ENCODE measurements around the gene SLC35F2.
"Not testable (repeated sequence)": the region's sequence is repeated elsewhere in the genome, so short reads cannot be mapped to it uniquely, and the experiment has no call there.

The SLC35F2 gene

DNA sequence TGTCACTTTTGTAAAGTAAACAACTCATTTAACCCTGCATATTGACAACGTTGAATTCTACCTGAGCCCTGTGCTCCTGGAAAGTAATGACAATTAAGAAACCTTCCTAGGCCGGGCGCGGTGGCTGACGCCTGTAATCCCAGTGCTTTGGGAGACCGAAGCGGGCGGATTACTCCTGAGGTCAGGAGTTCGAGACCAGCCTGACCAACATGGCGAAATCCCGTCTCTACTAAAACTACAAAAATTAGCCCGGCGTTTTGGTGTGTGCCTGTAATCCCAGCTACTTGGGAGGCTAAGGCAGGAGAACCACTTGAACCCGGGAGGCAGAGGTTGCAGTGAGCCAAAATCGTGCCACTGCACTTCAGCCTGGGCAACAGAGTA is 1.6 kb upstream of the SLC35F2 start:
- Histone ChIP-seq H3K79me1 (ENCODE audit: low read length) (peaks cover 13% of the 10 kb centered on the region), H3K79me2 (ENCODE audit: control insufficient read depth, insufficient read depth, low read length, poor library complexity) (peaks cover 15% of the 10 kb centered on the region)
- H3K9me3 ChIP-seq (ENCODE audit: insufficient read depth, low read depth, low read length); H3K27me3 ChIP-seq (ENCODE audit: insufficient read depth, low read length); H2AK5ac ChIP-seq (ENCODE audit: low read length); H2BK12ac ChIP-seq (ENCODE audit: low read length); H4K91ac ChIP-seq (ENCODE audit: low read depth, low read length); H3K14ac ChIP-seq (ENCODE audit: low read length); H3K27ac ChIP-seq (ENCODE audit: low read depth, low read length); DNase-seq; H2BK5ac ChIP-seq (ENCODE audit: low read depth, low read length, poor library complexity); H3K23ac ChIP-seq (ENCODE audit: low read length); H3K4me3 ChIP-seq (ENCODE audit: low read depth, low read length); H2AFZ ChIP-seq (ENCODE audit: insufficient read depth, low read length, poor library complexity); H3K4me2 ChIP-seq (ENCODE audit: low read length); H3K18ac ChIP-seq (ENCODE audit: low read length); H4K12ac ChIP-seq (ENCODE audit: low read depth, low read length); H3K4me1 ChIP-seq (ENCODE audit: control insufficient read depth in 1 of 2, insufficient read depth in 2 of 2, low read length in 2 of 2); H3K36me3 ChIP-seq (ENCODE audit: control insufficient read depth in 1 of 2, insufficient read depth in 2 of 2, low read length in 2 of 2); H4K8ac ChIP-seq (ENCODE audit: low read depth, low read length); H2BK120ac ChIP-seq (ENCODE audit: insufficient read depth, low read length, poor library complexity); H3K4ac ChIP-seq (ENCODE audit: low read depth, low read length); H3K9ac ChIP-seq (ENCODE audit: low read length): not testable (repeated sequence)
- no CpG with 5 or more reads among the region's 15 CpGs for WGBS (ENCODE audit: extremely low coverage, insufficient coverage, insufficient read length)

DNA sequence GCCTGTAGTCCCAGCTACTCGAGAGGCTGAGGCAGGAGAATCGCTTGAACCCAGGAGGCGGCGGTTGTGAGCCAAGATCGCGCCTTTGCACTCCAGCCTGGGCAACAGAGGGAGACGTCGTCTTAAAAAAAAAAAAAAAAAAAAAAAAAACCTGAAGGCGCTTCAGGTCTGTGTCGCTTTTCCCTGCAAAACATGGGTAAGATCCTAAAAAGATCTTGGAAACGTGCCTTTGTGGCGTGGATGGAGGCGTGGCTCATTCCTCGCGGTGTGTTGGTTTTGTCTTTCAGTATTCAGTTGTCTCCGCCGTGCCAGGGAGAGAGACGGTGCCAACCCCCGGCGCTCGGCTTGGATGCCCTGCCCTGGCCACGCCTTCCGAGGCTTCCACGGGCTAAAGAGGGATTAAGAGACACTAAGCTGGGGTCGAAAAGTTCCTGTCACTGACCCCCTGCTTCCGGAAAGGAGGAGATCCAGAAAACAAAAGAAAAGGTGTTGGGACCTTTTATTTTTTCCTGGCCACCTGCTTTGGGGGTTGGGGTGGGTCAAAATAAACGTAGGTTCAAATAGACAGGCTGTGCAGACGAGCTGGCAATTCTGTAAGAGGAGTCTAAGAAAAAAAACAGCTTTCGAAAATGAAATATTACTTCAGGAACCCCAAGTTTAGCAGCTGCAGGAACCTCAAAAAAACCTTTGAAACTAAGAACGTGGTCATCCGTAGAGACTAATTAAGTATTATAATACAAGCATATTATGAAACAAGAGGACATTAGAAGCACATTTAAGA is 1.1 kb upstream of the SLC35F2 start:
- no peak overlapping the region for H3K27ac ChIP-seq (ENCODE audit: low read depth, low read length)
- H3K14ac ChIP-seq (ENCODE audit: low read length) = peak overlapping the region; percentile 53
- H3K36me3 ChIP-seq (ENCODE audit: control insufficient read depth in 1 of 2, insufficient read depth in 2 of 2, low read length in 2 of 2) = no peaks in the 10 kb centered on the region
- H3K4me1 ChIP-seq (ENCODE audit: control insufficient read depth in 1 of 2, insufficient read depth in 2 of 2, low read length in 2 of 2) = peaks cover 0 to 2% of the 10 kb centered on the region in 2 experiments
- H3K9me3 ChIP-seq (ENCODE audit: insufficient read depth, low read depth, low read length) = no peaks in the 10 kb centered on the region
- peaks cover 13% of the 10 kb centered on the region for H3K79me1 ChIP-seq (ENCODE audit: low read length)
- H4K91ac ChIP-seq (ENCODE audit: low read depth, low read length) = peak overlapping the region; percentile 26
- H4K8ac ChIP-seq (ENCODE audit: low read depth, low read length) = peak overlapping the region; percentile 74
- no peak overlapping the region for H3K23ac ChIP-seq (ENCODE audit: low read length)
- peak overlapping the region; percentile 46 for H3K4ac ChIP-seq (ENCODE audit: low read depth, low read length)
- H3K18ac ChIP-seq (ENCODE audit: low read length) = peak overlapping the region; percentile 33
- H4K12ac ChIP-seq (ENCODE audit: low read depth, low read length) = peak overlapping the region; percentile 77
- H3K4me3 ChIP-seq (ENCODE audit: low read depth, low read length) = peak overlapping the region; percentile 68
- peak overlapping the region; percentile 46 for H2BK12ac ChIP-seq (ENCODE audit: low read length)
- H3K79me2 ChIP-seq (ENCODE audit: control insufficient read depth, insufficient read depth, low read length, poor library complexity) = peaks cover 15% of the 10 kb centered on the region
- H3K27me3 ChIP-seq (ENCODE audit: insufficient read depth, low read length) = no peaks in the 10 kb centered on the region
- peak overlapping the region; percentile 73 for H3K4me2 ChIP-seq (ENCODE audit: low read length)
- H2AFZ ChIP-seq (ENCODE audit: insufficient read depth, low read length, poor library complexity) = peak overlapping the region; percentile 85
- H2BK5ac ChIP-seq (ENCODE audit: low read depth, low read length, poor library complexity) = peak overlapping the region; percentile 57
- no peak overlapping the region for H2AK5ac ChIP-seq (ENCODE audit: low read length)
- DNase-seq = peak in 1 of 2 donors; percentile 38
- H3K9ac ChIP-seq (ENCODE audit: low read length) = no peak overlapping the region
- WGBS (ENCODE audit: extremely low coverage, insufficient coverage, insufficient read length) = no CpG with 5 or more reads among the region's 31 CpGs
- peak overlapping the region; percentile 75 for H2BK120ac ChIP-seq (ENCODE audit: insufficient read depth, low read length, poor library complexity)

GRCh38 chr11:107857550-107858216 is 904 bp downstream of the SLC35F2 start:
- H3K79me2 ChIP-seq (ENCODE audit: control insufficient read depth, insufficient read depth, low read length, poor library complexity) = peaks cover 19% of the 10 kb centered on the region
- peak overlapping the region; percentile 58 for H2BK5ac ChIP-seq (ENCODE audit: low read depth, low read length, poor library complexity)
- H3K4ac ChIP-seq (ENCODE audit: low read depth, low read length) = peak overlapping the region; percentile 96
- peak overlapping the region; percentile 91 for H3K9ac ChIP-seq (ENCODE audit: low read length)
- peak overlapping the region; percentile 94 for H3K4me3 ChIP-seq (ENCODE audit: low read depth, low read length)
- H3K9me3 ChIP-seq (ENCODE audit: insufficient read depth, low read depth, low read length) = no peaks in the 10 kb centered on the region
- peak overlapping the region; percentile 96 for H4K91ac ChIP-seq (ENCODE audit: low read depth, low read length)
- H3K36me3 ChIP-seq (ENCODE audit: control insufficient read depth in 1 of 2, insufficient read depth in 2 of 2, low read length in 2 of 2) = no peaks in the 10 kb centered on the region
- H3K4me2 ChIP-seq (ENCODE audit: low read length) = peak overlapping the region; percentile 73
- peak overlapping the region; percentile 94 for H3K14ac ChIP-seq (ENCODE audit: low read length)
- no CpG with 5 or more reads among the region's 16 CpGs for WGBS (ENCODE audit: extremely low coverage, insufficient coverage, insufficient read length)
- no peak overlapping the region for H2AK5ac ChIP-seq (ENCODE audit: low read length)
- peak overlapping the region; percentile 73 for H4K8ac ChIP-seq (ENCODE audit: low read depth, low read length)
- H2BK120ac ChIP-seq (ENCODE audit: insufficient read depth, low read length, poor library complexity) = peak overlapping the region; percentile 61
- H4K12ac ChIP-seq (ENCODE audit: low read depth, low read length) = peak overlapping the region; percentile 65
- H3K27me3 ChIP-seq (ENCODE audit: insufficient read depth, low read length) = no peaks in the 10 kb centered on the region
- DNase-seq = peak in 1 of 2 donors; percentile 17
- peaks cover 2% of the 10 kb centered on the region in 2 experiments for H3K4me1 ChIP-seq (ENCODE audit: control insufficient read depth in 1 of 2, insufficient read depth in 2 of 2, low read length in 2 of 2)
- H3K27ac ChIP-seq (ENCODE audit: low read depth, low read length) = peak overlapping the region; percentile 86
- H3K18ac ChIP-seq (ENCODE audit: low read length) = peak overlapping the region; percentile 80
- no peak overlapping the region for H2BK12ac ChIP-seq (ENCODE audit: low read length)
- H3K79me1 ChIP-seq (ENCODE audit: low read length) = peaks cover 13% of the 10 kb centered on the region
- H3K23ac ChIP-seq (ENCODE audit: low read length) = no peak overlapping the region
- peak overlapping the region; percentile 87 for H2AFZ ChIP-seq (ENCODE audit: insufficient read depth, low read length, poor library complexity)

- Histone ChIP-seq H2BK120ac (ENCODE audit: insufficient read depth, low read length, poor library complexity) (no peak overlapping the region), H3K4me2 (ENCODE audit: low read length) (peak overlapping the region; percentile 73), H4K8ac (ENCODE audit: low read depth, low read length) (peak overlapping the region; percentile 47), H3K9ac (ENCODE audit: low read length) (no peak overlapping the region), H4K12ac (ENCODE audit: low read depth, low read length) (no peak overlapping the region), H3K4me1 (ENCODE audit: control insufficient read depth in 1 of 2, insufficient read depth in 2 of 2, low read length in 2 of 2) (peaks cover 2% of the 10 kb centered on the region in 2 experiments), H3K14ac (ENCODE audit: low read length) (peak overlapping the region; percentile 38), H2AK5ac (ENCODE audit: low read length) (no peak overlapping the region), H3K27ac (ENCODE audit: low read depth, low read length) (peak overlapping the region; percentile 35), H3K36me3 (ENCODE audit: control insufficient read depth in 1 of 2, insufficient read depth in 2 of 2, low read length in 2 of 2) (no peaks in the 10 kb centered on the region), H2AFZ (ENCODE audit: insufficient read depth, low read length, poor library complexity) (no peak overlapping the region), H3K27me3 (ENCODE audit: insufficient read depth, low read length) (no peaks in the 10 kb centered on the region), H3K18ac (ENCODE audit: low read length) (no peak overlapping the region), H3K79me2 (ENCODE audit: control insufficient read depth, insufficient read depth, low read length, poor library complexity) (peaks cover 19% of the 10 kb centered on the region), H3K4me3 (ENCODE audit: low read depth, low read length) (peak overlapping the region; percentile 13), H3K79me1 (ENCODE audit: low read length) (peaks cover 13% of the 10 kb centered on the region), H2BK5ac (ENCODE audit: low read depth, low read length, poor library complexity) (no peak overlapping the region), H3K9me3 (ENCODE audit: insufficient read depth, low read depth, low read length) (no peaks in the 10 kb centered on the region), H3K4ac (ENCODE audit: low read depth, low read length) (peak overlapping the region; percentile 16), H2BK12ac (ENCODE audit: low read length) (no peak overlapping the region), H4K91ac (ENCODE audit: low read depth, low read length) (peak overlapping the region; percentile 53), H3K23ac (ENCODE audit: low read length) (no peak overlapping the region)
- no CpG with 5 or more reads among the region's 7 CpGs for WGBS (ENCODE audit: extremely low coverage, insufficient coverage, insufficient read length)
- peak in 1 of 2 donors; percentile 37 for DNase-seq
Observed at GRCh38 chr11:107856981-107857517, 1.5 kb downstream of the SLC35F2 start.
